Panc1 (cell line): ENCODE results near the gene TRAPPC12.

Source experiments
- SIN3A ChIP-seq: IDR thresholded peaks from 2 replicates; pipeline ENCODE4 v1.6.1; 2012; ENCODE audit warnings: low read depth, mild to moderate bottlenecking, low read length, moderate library complexity, borderline replicate concordance; ENCODE audit not compliant: insufficient read depth
- TF ChIP-seq, protein P1 (sequence below), 2 experiments: IDR thresholded peaks; 2 replicates each; pipeline ENCODE4 v1.6.1; 2011 to 2012; ENCODE audit warnings: low read depth in 2 of 2, control low read depth in 1 of 2, low read length in 1 of 2, mild to moderate bottlenecking in 1 of 2, moderate library complexity in 1 of 2; ENCODE audit not compliant: insufficient read depth in 1 of 2

DNA sequence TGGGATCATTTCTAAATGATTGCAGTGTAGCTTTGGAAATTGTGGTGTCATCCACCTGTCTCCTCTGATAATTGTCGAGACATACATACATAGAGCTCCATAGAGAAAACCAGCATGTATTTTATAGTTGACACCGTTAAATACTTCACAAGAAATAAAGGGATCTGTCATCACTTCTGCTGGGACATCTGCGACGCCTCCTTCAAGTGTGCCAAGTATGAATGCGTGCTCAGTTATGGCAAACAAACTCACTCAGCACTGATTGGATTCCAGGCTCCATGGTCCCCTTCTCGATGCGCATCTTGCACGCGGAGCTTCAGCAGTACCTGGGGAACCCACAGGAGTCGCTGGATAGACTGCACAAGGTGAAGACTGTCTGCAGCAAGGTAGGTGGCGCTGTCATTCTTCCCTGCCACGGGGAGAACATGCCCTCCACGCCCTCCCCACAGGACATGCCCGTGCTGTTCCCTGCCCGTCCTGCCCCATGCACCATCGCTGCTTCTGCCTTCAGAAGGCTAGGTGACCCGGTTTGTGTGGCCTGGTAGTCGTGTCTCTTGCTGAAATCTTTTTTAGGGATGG is 64.1 kb downstream of the TRAPPC12 start:
- no peak for TF ChIP-seq SIN3A
- TF ChIP-seq, protein P1, sequence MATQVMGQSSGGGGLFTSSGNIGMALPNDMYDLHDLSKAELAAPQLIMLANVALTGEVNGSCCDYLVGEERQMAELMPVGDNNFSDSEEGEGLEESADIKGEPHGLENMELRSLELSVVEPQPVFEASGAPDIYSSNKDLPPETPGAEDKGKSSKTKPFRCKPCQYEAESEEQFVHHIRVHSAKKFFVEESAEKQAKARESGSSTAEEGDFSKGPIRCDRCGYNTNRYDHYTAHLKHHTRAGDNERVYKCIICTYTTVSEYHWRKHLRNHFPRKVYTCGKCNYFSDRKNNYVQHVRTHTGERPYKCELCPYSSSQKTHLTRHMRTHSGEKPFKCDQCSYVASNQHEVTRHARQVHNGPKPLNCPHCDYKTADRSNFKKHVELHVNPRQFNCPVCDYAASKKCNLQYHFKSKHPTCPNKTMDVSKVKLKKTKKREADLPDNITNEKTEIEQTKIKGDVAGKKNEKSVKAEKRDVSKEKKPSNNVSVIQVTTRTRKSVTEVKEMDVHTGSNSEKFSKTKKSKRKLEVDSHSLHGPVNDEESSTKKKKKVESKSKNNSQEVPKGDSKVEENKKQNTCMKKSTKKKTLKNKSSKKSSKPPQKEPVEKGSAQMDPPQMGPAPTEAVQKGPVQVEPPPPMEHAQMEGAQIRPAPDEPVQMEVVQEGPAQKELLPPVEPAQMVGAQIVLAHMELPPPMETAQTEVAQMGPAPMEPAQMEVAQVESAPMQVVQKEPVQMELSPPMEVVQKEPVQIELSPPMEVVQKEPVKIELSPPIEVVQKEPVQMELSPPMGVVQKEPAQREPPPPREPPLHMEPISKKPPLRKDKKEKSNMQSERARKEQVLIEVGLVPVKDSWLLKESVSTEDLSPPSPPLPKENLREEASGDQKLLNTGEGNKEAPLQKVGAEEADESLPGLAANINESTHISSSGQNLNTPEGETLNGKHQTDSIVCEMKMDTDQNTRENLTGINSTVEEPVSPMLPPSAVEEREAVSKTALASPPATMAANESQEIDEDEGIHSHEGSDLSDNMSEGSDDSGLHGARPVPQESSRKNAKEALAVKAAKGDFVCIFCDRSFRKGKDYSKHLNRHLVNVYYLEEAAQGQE (IDR thresholded peaks at IDR 0.05; ENCODE audit: insufficient read depth in 1 of 2, low read depth in 2 of 2, low read length in 1 of 2) = no peak
